Measurements from ENCODE around the gene NME7.

The NME7 gene

GRCh38 chr1:169137357-169137756 lies 230.2 kb downstream of the NME7 start (continued):
- TF ChIP-seq ZBTB10 (tag by site-specific recombination; IDR thresholded peaks at IDR 0.05) (no peak), ZNF362 (tag by site-specific recombination; IDR thresholded peaks at IDR 0.05) (no peak), ZNF350 (tag by site-specific recombination; IDR thresholded peaks at IDR 0.05) (no peak), ZNF37A (tag by site-specific recombination; IDR thresholded peaks at IDR 0.05) (no peak), SP2 (tag by site-specific recombination; IDR thresholded peaks at IDR 0.05) (no peak)

GRCh38 chr1:169133801-169134502 lies 233.6 kb downstream of the NME7 start:
- H3K4me1 ChIP-seq (ENCODE audit: control insufficient read depth, insufficient read depth, low read length) = no peaks in the 10 kb centered on the region
- H3K36me3 ChIP-seq (ENCODE audit: control insufficient read depth in 2 of 2, insufficient read depth in 1 of 2, low read length in 2 of 2) = peaks cover under 1 to 32% of the 10 kb centered on the region in 2 experiments; a peak in 2 of 3 replicates
- H3K9me3 ChIP-seq (ENCODE audit: control insufficient read depth, insufficient read depth, low read depth, low read length) = no peaks in the 10 kb centered on the region
- TF ChIP-seq BCL6B (tag by site-specific recombination; IDR thresholded peaks at IDR 0.05) (no peak), ZNF791 (tag by site-specific recombination; IDR thresholded peaks at IDR 0.05) (no peak), ZNF530 (tag by site-specific recombination; IDR thresholded peaks at IDR 0.05; ENCODE audit: low read depth) (no peak), ZNF623 (tag by site-specific recombination; IDR thresholded peaks at IDR 0.05) (no peak)
- H3K4me3 ChIP-seq (ENCODE audit: low read depth, low read length) = no peak overlapping the region
- no peak overlapping the region for H3K27ac ChIP-seq (ENCODE audit: extremely low read depth, low read depth, low read length)
- ChIA-PET POLR2A (interaction anchor here (1.2 to 1.4 kb wide), 2 partner anchors 17 to 530 kb away, joined by 3 read pairs; no protein-coding TSS in a partner anchor), CTCF (no interaction called here)

GRCh38 chr1:169133228-169133576 lies 234.4 kb downstream of the NME7 start:
- Histone ChIP-seq H3K9me3 (ENCODE audit: control insufficient read depth, insufficient read depth, low read depth, low read length) (no peaks in the 10 kb centered on the region), H3K27ac (ENCODE audit: extremely low read depth, low read depth, low read length) (no peak overlapping the region), H3K36me3 (ENCODE audit: control insufficient read depth in 2 of 2, insufficient read depth in 1 of 2, low read length in 2 of 2) (peaks cover 8 to 40% of the 10 kb centered on the region in 2 experiments; a peak in 2 of 3 replicates), H3K4me1 (ENCODE audit: control insufficient read depth, insufficient read depth, low read length) (no peaks in the 10 kb centered on the region), H3K4me3 (ENCODE audit: low read depth, low read length) (no peak overlapping the region)
- TF ChIP-seq ZNF837 (tag by site-specific recombination; IDR thresholded peaks at IDR 0.05) (no peak), ZNF548 (tag by site-specific recombination; IDR thresholded peaks at IDR 0.05) (no peak), PRDM4 (tag by site-specific recombination; IDR thresholded peaks at IDR 0.05) (no peak), ZNF585B (tag by site-specific recombination; IDR thresholded peaks at IDR 0.05) (no peak), ZNF26 (tag by site-specific recombination; IDR thresholded peaks at IDR 0.05) (no peak), ZNF626 (tag by site-specific recombination; IDR thresholded peaks at IDR 0.05) (no peak), ZNF112 (tag by site-specific recombination; IDR thresholded peaks at IDR 0.05) (no peak), MEIS1 (CRISPR knock-in tag; IDR thresholded peaks at IDR 0.05; ENCODE audit: borderline replicate concordance) (no peak), ZNF645 (tag by site-specific recombination; IDR thresholded peaks at IDR 0.05) (no peak), ZBTB20 (tag by site-specific recombination; IDR thresholded peaks at IDR 0.05) (no peak)
- ChIA-PET CTCF (no interaction called here), POLR2A (interaction anchor here (1.2 to 1.4 kb wide), 2 partner anchors 16 to 530 kb away, joined by 3 read pairs; no protein-coding TSS in a partner anchor)

Measured in HEK293 (cell line).